Pancreas (tissue), 10 donors: Measurements from ENCODE around the gene RSPH1. TPM values are rescaled to one million over a fixed set of nuclear protein-coding genes. Genes with fewer than 3 reads are reported as not detected.
A peak's percentile ranks its signal among the peaks of the same experiment; 100 is the strongest.

Experiments used
- ATAC-seq, 4 donors: fragments of 200-7000 bp; cut with Tn5 transposase; one replicate each; pipeline versions ENCODE4 v1.8.0 to v1.9.1; 2020; ENCODE audit warnings: mild to moderate bottlenecking in 4 of 4, moderate library complexity in 4 of 4
- DNase-seq, 6 donors: peaks; one replicate each; pipeline ENCODE4 v3.0.0-alpha.2; 2020
- FAIRE-seq: peaks from 2 replicates; lab custom pipeline; 2012; peaks lifted over from hg19 to GRCh38; lab: Jason Lieb, UNC
- H3K27ac ChIP-seq, 4 donors: fragments of 200-600 bp; sonication (generic); 1 replicate in 3 of 4; 2 replicates in 1 of 4; pipeline versions ENCODE4 v1.5.0 to v1.8.0; 2020
- H3K27me3 ChIP-seq, 4 donors: fragments of 200-600 bp; one replicate each; pipeline ENCODE4 v1.8.0; 2021
- H3K36me3 ChIP-seq, 3 donors: fragments of 200-600 bp; sonication (generic) in 1 of 3; one replicate each; pipeline versions ENCODE4 v1.5.0 to v1.8.0; 2020 to 2021
- H3K4me1 ChIP-seq, 3 donors: fragments of 200-600 bp; one replicate each; pipeline ENCODE4 v1.8.0; 2021
- H3K4me3 ChIP-seq, 4 donors: fragments of 200-600 bp; sonication (generic) in 2 of 4; one replicate each; pipeline versions ENCODE4 v1.5.0 to v1.8.0; 2020 to 2021
- H3K9me3 ChIP-seq, 4 donors: fragments of 200-600 bp; one replicate each; pipeline ENCODE4 v1.8.0; 2021
- WGBS, 2 donors: extraction: QIAGEN DNeasy Blood & Tissue Kit; methylation state at CpG; one replicate each; pipeline ENCODE4 v1.1.7; 2013; 5-methylcytosine and 5-hydroxymethylcytosine counted together
- intact Hi-C, 3 donors: fragments of 100-400 bp; cut with DNase I; formaldehyde crosslinking; loops; one replicate each; pipeline versions ENCODE4 v1.11.1 to v1.14.2; 2022
- polyA plus RNA-seq, 2 donors: library from polyadenylated mRNA; stranded (reverse); fragments of 200-250 nt; gene quantifications; one replicate each; pipeline ENCODE4 v1.2.3, GENCODE V29; 2013
- total RNA-seq, 6 donors: library from RNA; stranded (reverse); fragmentation: NEBNext Ultra II Directional in 4 of 6; extraction: Animal tissue kit (Norgen Biotek cat#: 25700) in 4 of 6; gene quantifications; one replicate each; pipeline versions ENCODE4 v1.2.1 to v1.2.4, GENCODE V29; 2021 to 2023
- TF ChIP-seq, protein P1 (sequence below), 4 donors: fragments of 200-600 bp; sonication (generic) in 3 of 4; IDR thresholded peaks; one replicate each; pipeline versions ENCODE4 v1.5.0 to v1.8.0; 2021; ENCODE audit warnings: antibody characterized with exemption in 4 of 4
- donor health status: healthy with polysubstance abuse.
- donor health status: DM: no; HTN: no; CAD: no; lungs with moderate emphysema.
- donor health status: DM: no; HTN: no; CAD: no.
- donor health status: control.
- donor health status: control.
- donor health status: Bipolar disorder and iron deficiency.
- donor health status: DM: yes; HTN: yes; CAD: no.
- donor health status: DM: no; HTN: no; CAD: no.
- donor health status: DM: no; HTN: no; CAD: no.
- donor health status: DM: yes; HTN: yes; CAD: no.

Gene RSPH1
- total and polyA plus RNA-seq, 8 donors: 0.94 to 5.0 (median 2.1) TPM

DNA sequence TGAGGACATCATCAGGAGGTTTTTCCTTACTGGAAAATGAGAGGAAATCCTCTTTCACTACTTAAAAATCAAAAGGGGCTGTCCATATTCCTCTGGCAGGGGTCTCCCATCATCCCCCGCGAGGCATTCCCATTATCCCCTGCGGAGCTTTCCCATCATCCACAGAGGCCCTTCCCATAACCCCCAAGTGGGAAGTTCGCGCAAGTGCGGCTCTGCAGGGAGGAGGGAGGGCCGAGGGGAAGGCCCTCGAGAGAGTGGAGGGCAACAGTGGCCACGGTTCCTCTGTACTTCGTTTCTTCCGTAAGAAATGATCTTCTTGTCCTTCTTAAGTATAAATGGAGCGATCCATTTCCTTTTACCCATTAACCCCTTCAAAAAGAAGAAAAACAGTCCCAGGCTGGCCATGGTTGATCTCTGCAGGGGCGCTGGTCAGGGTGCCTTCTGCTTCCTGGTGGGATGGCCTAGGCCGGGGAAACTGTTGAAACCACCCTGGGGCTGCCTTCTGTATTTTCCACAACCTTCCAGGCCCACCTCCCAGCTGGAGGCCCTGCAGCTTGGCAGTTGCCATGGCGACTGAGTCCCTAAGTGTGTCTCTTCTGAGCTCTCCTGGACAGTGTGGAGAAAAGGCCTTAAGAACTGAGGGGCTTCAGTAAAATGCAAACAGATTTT is 3.6 kb upstream of the RSPH1 start:
- H3K9me3 ChIP-seq: no peaks in the 10 kb centered on the region
- H3K27ac ChIP-seq: no peak overlapping the region
- no peak for ATAC-seq
- TF ChIP-seq, protein P1, sequence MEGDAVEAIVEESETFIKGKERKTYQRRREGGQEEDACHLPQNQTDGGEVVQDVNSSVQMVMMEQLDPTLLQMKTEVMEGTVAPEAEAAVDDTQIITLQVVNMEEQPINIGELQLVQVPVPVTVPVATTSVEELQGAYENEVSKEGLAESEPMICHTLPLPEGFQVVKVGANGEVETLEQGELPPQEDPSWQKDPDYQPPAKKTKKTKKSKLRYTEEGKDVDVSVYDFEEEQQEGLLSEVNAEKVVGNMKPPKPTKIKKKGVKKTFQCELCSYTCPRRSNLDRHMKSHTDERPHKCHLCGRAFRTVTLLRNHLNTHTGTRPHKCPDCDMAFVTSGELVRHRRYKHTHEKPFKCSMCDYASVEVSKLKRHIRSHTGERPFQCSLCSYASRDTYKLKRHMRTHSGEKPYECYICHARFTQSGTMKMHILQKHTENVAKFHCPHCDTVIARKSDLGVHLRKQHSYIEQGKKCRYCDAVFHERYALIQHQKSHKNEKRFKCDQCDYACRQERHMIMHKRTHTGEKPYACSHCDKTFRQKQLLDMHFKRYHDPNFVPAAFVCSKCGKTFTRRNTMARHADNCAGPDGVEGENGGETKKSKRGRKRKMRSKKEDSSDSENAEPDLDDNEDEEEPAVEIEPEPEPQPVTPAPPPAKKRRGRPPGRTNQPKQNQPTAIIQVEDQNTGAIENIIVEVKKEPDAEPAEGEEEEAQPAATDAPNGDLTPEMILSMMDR (IDR thresholded peaks at IDR 0.05): no peak
- intact Hi-C loops: no loop called here
- FAIRE-seq: no peak
- H3K27me3 ChIP-seq: no peaks in the 10 kb centered on the region
- DNase-seq: peak in 1 of 6 donors; percentile 36
- no peaks in the 10 kb centered on the region for H3K36me3 ChIP-seq
- WGBS, 2 donors: 81 to 87% methylated on average over 15 of the region's 15 CpGs
- H3K4me1 ChIP-seq: peaks cover 0 to 8% (median 0%) of the 10 kb centered on the region in 3 donors
- no peak overlapping the region for H3K4me3 ChIP-seq

- DNase-seq: no peak
- FAIRE-seq: no peak
- WGBS, 2 donors: 69 to 80% methylated on average over 5 of the region's 5 CpGs
- H3K27me3 ChIP-seq: no peaks in the 10 kb centered on the region
- H3K4me3 ChIP-seq: no peak overlapping the region
- H3K4me1 ChIP-seq: peaks cover 0 to 8% (median 0%) of the 10 kb centered on the region in 3 donors
- no peak for ATAC-seq
- no peak overlapping the region for H3K27ac ChIP-seq
- intact Hi-C loops: no loop called here
- TF ChIP-seq, protein P1 (IDR thresholded peaks at IDR 0.05): no peak
- H3K9me3 ChIP-seq: no peaks in the 10 kb centered on the region
- no peaks in the 10 kb centered on the region for H3K36me3 ChIP-seq
Observed at GRCh38 chr21:42498012-42498411, 2.0 kb upstream of the RSPH1 start.

- peaks cover 0 to 8% (median 0%) of the 10 kb centered on the region in 3 donors for H3K4me1 ChIP-seq
- DNase-seq: no peak
- peak overlapping the region; percentile 38 to 67 (median 50) for H3K4me3 ChIP-seq
- no peaks in the 10 kb centered on the region for H3K9me3 ChIP-seq
- WGBS, 2 donors: 14 to 18% methylated on average over 19 of the region's 19 CpGs
- no peaks in the 10 kb centered on the region for H3K36me3 ChIP-seq
- peak; percentile 5 to 25 (median 13) for ATAC-seq
- H3K27me3 ChIP-seq: no peaks in the 10 kb centered on the region
- H3K27ac ChIP-seq: peak overlapping the region; percentile 75 to 84 (median 76)
- no peak for FAIRE-seq
- TF ChIP-seq, protein P1 (IDR thresholded peaks at IDR 0.05): no peak
- intact Hi-C loops: no loop called here
Observed at GRCh38 chr21:42496839-42497202, 797 bp upstream of the RSPH1 start.

DNA sequence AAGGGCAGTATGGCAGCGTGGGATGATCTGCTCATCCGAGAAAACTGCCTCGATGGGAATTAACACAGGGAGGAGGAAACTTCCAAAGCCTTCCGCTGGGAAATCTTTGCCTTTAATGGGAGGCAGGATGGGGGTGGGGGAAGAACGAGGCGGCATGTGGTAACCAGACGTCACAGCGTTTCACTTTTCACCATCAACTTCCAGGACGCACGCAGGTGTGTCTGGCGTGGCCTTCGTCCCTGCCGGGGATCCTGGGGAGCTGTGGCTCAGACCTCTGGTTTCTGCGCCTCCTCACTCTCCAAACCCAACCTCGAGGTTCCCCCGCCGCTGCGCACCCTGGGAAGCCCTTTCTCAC is 282 bp downstream of the RSPH1 start:
- Histone ChIP-seq H3K27me3 (no peaks in the 10 kb centered on the region), H3K4me1 (peaks cover 0 to 8% (median 0%) of the 10 kb centered on the region in 3 donors), H3K4me3 (peak overlapping the region; percentile 20 to 67 (median 46)), H3K36me3 (no peaks in the 10 kb centered on the region), H3K27ac (peak overlapping the region in 3 of 4 donors; percentile 10 to 58 (median 53)), H3K9me3 (no peaks in the 10 kb centered on the region)
- TF ChIP-seq, protein P1 (IDR thresholded peaks at IDR 0.05): no peak
- FAIRE-seq (no peak), DNase-seq (no peak), ATAC-seq (peak; percentile 8 to 31 (median 18))
- intact Hi-C loops: no loop called here
- 0 to 2% methylated on average over 18 of the region's 18 CpGs for WGBS, 2 donors

DNA sequence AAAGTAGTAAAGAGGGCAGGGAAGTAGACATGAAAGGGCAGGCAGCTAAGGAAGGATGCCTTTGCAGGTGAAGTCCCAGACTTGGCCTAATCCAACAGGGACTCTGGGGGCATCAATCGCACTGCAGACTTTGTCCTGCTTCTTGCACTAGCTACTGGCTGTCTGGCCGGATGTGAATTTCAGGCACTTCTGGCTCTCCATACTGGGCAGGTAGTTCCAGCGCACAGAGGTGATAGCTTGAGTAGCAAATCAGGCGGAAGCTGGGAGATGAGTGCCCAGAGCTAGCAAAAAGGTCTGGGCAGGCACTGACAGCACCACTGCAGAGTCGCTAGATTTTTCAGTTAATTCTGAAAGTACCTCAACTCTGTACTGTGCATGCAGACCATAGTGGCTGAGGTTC is 997 bp downstream of the RSPH1 start:
- ATAC-seq: no peak
- peak overlapping the region in 1 of 4 donors; percentile 53 for H3K27ac ChIP-seq
- no peaks in the 10 kb centered on the region for H3K27me3 ChIP-seq
- TF ChIP-seq, protein P1 (IDR thresholded peaks at IDR 0.05): no peak
- no peaks in the 10 kb centered on the region for H3K36me3 ChIP-seq
- DNase-seq: peak in 1 of 6 donors; percentile 26
- no peak for FAIRE-seq
- whole genome bisulfite sequencing, 2 donors: 83 to 86% methylated on average over 5 of the region's 5 CpGs
- H3K9me3 ChIP-seq: no peaks in the 10 kb centered on the region
- peaks cover 0 to 8% (median 0%) of the 10 kb centered on the region in 3 donors for H3K4me1 ChIP-seq
- intact Hi-C loops: no loop called here
- H3K4me3 ChIP-seq: no peak overlapping the region
